GM19043 (cell line): Measurements from ENCODE around the gene AGPAT4.

ENCODE experiments used
- ATAC-seq: cut with Tn5 transposase; IDR thresholded peaks from one replicate; pipeline ENCODE4 v1.9.1; 2021; ENCODE audit warnings: low read depth; ENCODE audit not compliant: unreplicated experiment

The AGPAT4 gene

GRCh38 chr6:161256407-161256806, 17.5 kb downstream of the AGPAT4 start:
- ATAC-seq = no peak

GRCh38 chr6:161255518-161255917, 18.3 kb downstream of the AGPAT4 start:
- no peak for ATAC-seq

GRCh38 chr6:161254464-161255253, 19.2 kb downstream of the AGPAT4 start:
- ATAC-seq = no peak

- no peak for ATAC-seq
Measured at GRCh38 chr6:161254126-161254463, 19.8 kb downstream of the AGPAT4 start.

DNA sequence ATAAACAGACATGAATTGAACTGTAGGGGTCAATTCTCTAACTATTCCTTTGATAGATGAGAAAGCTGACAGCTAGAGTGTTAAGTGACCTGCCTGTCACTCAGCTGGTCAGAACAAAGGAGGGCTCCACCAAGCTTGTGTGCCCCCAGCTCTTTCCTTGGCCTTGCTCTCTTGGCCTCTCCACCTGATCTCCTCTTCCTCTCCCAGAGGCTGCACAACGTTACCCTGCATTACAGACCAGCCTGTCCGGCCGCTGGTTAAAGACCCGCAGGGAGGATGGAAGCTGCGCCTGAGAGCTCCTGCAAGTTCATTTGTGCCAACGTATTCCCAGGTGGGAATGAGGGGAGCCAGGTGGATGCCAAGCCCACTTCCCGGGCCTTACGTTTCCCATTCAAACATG, 22.5 kb downstream of the AGPAT4 start:
- no peak for ATAC-seq

- ATAC-seq = no peak
Measured at GRCh38 chr6:161249327-161249726, 24.5 kb downstream of the AGPAT4 start.

- ATAC-seq = no peak
Measured at GRCh38 chr6:161246725-161247124, 27.1 kb downstream of the AGPAT4 start.

GRCh38 chr6:161245363-161245762, 28.5 kb downstream of the AGPAT4 start:
- no peak for ATAC-seq

GRCh38 chr6:161244725-161245124, 29.1 kb downstream of the AGPAT4 start:
- no peak for ATAC-seq

DNA sequence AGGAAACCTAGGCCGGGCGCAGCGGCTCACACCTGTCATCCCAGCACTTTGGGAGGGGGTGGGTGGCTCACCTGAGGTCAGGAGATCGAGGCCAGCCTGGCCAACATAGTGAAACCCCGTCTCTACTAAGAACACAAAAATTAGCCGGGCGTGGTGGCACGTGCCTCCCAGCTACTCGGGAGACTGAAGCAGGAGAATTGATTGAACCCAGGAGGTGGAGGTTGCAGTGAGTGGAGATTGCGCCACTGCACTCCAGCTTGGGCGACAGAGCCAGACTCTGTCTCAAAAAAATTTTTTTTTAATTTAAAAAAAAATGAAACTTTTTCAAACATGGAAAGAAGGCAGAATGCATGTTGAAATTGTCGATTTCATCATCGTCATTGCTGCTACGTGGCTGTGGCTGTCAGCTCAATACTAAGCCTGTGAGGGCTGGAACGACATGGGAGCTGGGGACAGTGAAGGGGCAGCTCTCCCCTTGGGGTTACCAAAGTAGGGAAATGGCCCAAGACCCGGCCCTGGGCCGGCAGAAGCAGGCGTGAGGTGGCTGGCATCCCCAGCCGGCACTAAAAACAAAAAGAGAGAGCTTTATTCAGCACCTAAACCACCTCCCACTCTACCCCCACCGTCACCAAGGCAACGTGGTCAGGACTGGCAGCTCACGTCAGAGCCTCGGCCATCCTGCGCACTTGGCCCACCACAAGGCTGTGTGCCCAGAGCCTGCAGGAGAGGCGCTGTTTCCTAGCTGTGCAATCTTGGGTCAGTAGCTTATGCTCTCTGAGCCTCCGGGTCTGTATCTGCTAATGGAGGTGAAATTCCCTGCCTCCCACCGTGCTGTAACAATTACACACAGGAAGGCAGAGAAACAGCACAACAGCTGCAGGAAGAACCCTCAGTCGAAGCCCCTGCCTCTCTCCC, 30.8 kb downstream of the AGPAT4 start:
- ATAC-seq = no peak

GRCh38 chr6:161242113-161242512, 31.7 kb downstream of the AGPAT4 start:
- no peak for ATAC-seq

DNA sequence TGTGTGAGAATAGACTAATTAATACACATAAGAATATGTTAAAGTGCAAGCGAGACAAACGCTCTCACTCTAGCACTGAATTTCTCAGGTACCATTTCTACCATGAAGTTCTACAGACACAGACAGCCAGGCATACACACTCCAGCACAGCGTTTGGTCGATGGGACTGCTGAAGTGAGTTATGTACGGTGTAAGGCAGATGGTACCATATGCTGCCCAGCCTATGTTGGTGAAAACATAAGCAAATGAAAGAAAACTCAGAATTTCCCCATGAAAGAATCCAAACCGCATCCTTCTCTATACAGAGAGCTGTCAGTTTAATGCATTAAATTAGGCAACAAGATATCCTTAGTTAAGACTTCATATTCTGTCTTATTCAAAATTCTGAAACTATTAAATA, 34.9 kb downstream of the AGPAT4 start:
- no peak for ATAC-seq

DNA sequence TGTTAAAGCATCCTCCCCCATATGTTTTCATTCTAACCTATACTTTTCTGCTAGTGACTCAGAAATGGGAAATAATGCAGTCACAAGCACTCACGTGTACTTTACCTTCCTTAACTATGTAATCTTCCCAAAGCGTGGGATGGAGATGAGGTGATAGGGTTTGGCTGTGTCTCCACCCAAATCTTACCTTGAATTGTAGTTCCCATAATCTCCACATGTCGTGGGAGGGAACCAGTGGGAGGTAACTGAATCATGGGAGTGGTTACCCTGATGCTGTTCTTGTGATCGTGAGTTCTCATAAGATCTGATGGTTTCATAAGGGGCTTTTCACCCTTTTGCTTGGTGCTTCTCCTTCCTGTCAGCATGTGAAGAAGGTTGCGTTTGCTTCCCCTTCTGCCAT, 35.4 kb downstream of the AGPAT4 start:
- no peak for ATAC-seq

GRCh38 chr6:161238081-161238480, 35.8 kb downstream of the AGPAT4 start:
- ATAC-seq = no peak

GRCh38 chr6:161237176-161237575, 36.7 kb downstream of the AGPAT4 start:
- no peak for ATAC-seq

- no peak for ATAC-seq
Measured at GRCh38 chr6:161235776-161236633, 37.9 kb downstream of the AGPAT4 start.

DNA sequence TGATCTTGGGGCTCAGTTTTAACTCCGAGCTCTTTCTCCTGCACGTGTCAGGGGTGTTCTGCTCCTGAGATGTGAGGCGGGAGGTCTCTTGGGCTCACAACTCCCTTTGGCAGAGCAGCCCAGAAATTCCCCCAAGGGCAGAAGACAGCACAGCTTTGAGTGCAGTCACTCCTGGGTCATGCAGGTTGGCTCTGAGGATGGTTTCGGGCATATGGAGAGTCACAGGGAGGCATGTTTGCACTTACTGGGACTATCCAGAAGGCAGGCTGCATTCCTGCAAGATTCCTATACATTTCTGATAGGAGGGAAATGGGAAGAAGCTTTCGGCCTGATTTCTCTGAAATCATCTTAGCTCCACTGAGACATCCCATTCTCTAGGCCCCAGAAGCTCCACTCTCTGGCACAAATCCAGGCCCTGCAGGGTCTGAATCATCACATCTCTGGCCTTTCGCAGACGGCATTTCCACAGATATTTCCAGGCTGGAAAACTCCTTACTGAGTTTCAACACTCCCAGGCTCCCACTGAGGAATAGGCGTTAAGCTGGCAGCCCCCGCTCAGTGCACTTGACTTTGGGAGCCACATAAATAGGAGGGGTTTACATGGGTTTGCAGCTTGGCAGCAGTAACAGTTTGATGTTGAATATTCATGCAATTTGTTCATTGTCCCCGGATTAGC, 39.7 kb downstream of the AGPAT4 start:
- ATAC-seq = no peak

- no peak for ATAC-seq
Measured at GRCh38 chr6:161232467-161232866, 41.4 kb downstream of the AGPAT4 start.

GRCh38 chr6:161232010-161232409, 41.9 kb downstream of the AGPAT4 start:
- no peak for ATAC-seq

DNA sequence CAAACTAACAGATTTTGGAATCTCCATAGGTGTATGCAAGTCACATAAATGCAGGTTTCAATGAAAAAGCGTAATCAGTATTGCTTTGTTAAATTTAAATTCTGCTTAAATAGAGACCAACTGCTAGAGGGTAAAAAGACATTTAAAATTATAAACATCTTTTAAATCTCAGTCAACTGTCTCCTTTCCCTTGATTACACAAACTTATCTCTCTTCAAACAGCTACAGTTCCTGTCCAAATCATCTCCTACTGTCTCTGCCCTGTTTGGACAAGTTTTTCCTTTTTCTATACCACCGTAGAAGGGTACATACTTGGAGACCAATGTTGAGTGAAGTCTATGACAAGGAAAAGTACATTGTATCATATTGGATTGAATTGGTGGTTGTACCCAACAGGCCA, 43.5 kb downstream of the AGPAT4 start:
- ATAC-seq = no peak
